ENCODE measurements around the gene CHST11.
A peak's percentile ranks its signal among the peaks of the same experiment; 100 is the strongest.

Gene CHST11

DNA sequence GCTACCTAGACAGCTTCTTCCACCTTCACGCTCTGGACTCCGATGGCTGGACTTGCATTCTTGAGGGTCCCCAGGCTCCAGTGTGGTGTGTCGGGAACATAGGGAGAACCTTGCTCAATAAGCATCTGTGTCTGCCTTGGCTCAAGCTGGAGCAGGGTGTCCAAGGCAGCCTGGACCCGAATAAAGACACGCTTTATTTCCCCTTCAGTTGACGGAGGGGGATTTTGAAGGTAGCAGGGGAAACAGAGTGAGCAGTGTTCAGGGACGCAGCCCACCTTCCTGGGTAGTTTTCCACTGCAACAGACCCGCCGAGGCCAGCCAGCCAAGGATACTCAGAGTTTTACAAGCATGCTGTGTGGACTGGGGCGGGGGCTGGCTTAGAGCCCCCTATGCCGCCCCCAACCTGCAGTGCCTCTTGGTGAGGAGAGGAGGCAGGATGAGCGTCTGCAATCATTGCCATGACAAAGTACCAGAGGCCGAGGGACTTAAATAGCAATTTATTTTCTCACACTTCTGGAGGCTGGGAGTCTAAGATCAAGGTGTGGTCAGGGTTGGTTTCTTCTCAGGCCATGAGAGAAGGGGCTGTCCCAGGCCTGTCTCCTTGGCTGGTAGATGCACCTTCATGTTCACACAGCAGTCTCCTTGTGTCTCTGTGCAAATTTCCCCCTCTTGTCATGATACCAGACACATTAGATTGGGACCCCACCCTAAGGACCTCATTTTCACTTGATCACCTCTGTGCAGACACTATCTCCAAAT is 201.2 kb downstream of the CHST11 start:
- DNase-seq = no peak

DNA sequence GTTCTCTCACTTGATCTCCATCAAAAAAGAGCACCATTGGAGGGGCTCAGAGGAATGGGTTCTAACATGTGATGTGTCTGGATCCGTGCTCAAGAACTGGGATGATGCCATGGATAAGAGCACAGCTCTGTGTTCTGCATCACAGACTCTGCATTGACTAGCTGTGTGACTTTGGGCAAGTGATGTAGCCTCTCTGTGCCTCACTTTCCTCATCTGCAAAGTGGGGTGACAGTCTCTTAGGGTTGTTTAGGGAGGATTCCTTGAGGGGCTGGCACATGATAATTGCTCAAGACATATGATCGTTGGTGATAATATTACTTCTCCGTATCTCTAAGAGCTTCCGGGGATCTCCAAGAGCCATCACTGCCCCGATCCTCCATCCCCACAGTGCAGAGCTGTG is 202.3 kb downstream of the CHST11 start:
- DNase-seq = no peak

- DNase-seq = no peak
These were observed 205.5 kb downstream of the CHST11 start for GRCh38 chr12:104662203-104662602.

GRCh38 chr12:104662908-104663307 is 206.2 kb downstream of the CHST11 start:
- no peak for DNase-seq

DNA sequence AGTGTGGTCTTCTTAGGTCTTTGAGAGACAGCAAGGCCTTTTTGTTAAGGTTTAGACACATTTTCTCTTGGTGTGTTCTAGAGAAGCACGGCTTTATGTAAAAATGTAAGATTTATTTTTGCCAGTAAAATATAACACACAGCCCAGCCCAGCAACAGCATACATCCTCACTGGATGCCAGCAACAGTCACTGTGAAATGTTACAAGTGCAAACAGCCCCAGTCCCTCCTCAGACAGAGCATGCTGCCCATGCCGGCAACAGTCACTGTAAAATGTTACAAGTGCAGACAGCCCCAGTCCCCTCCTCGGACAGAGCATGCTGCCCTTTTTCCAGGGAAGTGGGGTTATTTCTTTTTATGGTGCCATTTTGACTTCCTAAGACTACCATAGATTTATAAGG is 207.6 kb downstream of the CHST11 start:
- DNase-seq = no peak

DNA sequence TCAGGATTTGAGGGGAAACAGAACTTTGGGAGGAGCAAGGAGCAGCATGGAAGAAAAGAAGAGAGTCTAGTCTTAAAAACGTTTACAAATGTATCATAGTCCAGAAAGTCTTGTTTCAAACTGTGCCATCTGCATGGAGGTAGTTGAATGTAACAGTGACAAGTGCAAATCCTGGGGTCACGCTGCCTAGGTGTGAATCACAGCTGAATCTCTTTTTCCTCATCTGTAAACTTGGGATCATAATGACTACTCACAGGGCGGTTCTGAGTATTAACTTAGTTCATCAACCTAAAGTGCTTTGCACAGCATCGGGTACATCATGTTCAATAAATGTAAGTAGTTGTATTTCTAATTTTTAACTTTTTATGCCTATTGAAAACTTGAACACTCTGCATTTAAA is 208.5 kb downstream of the CHST11 start:
- no peak for DNase-seq

DNA sequence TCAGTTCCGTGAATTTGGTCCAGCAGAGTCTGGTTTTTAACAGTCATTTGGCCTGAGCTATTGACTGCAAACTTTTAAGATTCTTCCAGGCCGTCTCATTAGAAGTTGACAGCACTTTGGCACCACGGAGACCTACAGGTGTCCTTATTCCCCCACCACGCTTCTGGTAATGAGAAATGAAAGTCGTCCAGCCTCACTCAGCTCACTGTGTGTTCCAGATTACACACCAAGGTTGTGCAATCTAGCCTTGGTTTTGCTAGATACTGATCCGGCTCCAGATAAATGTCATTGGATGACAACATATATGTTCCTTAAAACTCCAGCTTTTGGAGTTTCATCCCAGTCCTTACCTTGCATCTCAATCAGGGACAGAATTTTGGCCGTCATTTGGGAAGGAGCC is 210.4 kb downstream of the CHST11 start:
- no peak for DNase-seq

GRCh38 chr12:104668274-104668718 is 211.5 kb downstream of the CHST11 start:
- no peak for DNase-seq

- DNase-seq = no peak
These were observed 212.5 kb downstream of the CHST11 start for GRCh38 chr12:104669089-104669721.

DNA sequence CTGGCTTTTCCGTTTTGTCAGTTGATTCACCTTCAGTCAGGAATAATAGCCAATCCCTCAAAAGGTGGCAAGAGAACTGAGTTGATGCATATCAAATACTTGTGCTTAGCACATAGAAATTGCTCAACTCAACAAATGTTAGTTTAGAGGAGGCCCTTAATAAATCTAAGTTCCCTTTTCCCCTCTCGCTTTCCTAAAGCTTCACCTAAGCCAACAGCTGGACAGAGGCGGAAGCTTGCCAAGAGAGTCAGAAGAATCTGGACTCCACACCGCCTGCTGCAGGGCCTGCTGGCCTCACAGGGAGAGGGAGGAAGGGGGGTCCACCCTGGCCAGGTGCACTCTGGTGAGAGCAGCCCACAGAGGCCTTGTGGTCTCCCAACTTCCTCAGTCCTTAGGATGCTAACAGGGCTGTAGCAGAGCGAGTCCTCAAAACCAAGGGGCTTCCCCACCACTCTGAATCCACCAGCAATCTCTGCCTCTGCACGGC is 213.1 kb downstream of the CHST11 start:
- peak; percentile 25 to 31 for DNase-seq

DNA sequence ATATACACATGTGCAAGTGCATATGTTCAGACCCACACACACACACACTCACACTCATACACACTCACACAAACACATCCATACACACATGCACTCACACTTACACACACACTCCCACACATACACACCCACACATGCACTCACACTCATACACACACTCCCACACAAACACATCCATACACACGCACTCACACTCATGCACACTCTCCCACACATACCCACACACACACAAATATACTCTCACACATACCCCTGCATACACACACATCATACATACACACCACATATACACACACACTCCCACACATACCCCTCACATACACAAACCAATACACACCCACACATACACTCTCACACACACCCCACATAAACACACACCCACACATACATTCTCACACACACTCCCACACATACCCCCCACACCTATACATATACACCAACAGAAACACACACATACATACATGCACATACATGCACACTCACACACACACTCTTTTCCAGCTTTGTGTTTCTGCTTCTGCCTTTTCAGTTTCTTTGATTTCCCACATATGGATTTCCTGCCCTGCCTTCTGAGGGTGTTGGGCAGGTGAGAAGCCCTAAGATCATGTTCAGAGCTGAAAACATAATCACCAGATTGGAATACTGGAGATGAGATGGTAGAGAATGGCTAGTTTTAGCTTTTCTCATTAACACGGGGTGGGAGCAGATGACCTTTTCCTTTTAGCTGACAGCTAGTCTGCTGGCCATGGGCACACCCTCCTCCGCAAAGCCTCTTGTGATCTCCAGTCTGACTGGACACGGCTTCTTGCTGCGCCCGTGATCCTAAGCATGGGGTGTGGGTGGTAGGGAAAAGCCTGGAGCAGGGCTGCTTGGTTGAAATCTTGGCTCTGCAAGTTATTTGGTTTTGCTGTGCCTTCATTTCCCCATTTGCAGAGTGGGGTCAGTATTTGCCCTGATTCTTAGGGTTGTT is 214.0 kb downstream of the CHST11 start:
- DNase-seq = no peak

- peak; percentile 78 to 86 for DNase-seq
These were observed 214.8 kb downstream of the CHST11 start for GRCh38 chr12:104671409-104672095.

DNA sequence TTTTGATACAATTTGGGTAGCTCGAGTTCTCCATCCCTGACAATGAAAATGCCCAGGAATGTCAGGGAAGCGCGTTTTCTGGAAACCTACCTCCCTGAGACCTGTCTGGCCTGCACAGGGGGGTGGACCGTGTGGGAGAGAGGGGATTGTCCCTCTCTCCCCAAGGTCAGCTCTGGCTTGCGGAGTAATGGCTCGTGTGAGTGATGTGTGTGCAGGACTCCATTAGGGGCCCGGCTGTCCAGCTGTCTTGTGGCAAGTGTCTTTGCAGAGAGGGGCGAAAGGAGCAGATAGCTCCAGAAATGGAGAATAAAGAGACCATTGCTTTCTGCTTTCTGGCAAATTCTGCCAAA is 215.3 kb downstream of the CHST11 start:
- no peak for DNase-seq

DNA sequence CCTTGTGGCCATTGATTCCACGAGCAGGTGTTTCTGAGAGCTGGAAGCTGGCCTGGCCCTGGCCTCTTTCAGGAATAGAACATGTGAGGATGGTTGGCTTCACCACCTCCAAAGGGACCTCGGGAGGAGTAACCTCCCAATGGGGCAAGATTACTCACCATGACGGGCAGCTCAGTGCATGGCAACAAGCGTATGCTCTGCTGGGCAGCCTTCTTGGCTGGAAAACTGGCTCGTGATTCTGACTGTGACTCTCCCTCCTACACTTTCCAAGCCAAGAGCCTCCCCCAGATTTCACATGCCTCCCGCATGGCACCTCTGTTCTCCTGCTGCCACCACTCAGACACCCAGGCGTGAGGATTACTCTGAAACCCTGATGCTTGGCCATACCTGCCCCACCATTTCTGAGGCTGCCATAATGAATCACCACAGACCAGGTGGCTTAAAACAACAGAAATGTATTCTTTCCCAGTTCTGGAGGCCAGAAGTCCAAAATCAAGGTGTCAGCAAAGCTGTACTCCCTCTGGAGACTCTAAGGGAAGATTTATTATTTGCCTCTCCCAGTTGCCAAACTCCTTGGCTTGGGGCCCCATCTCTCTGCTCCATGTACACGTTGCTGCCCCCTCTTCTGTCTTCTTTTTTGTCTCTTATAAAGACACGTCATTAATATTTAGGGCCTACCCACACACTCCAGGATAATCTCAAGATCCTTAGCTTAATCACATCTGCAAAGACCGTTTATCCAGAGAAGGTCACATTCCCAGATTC is 215.9 kb downstream of the CHST11 start:
- no peak for DNase-seq

- DNase-seq = no peak
These were observed 216.5 kb downstream of the CHST11 start for GRCh38 chr12:104673294-104673693.

- no peak for DNase-seq
These were observed 217.1 kb downstream of the CHST11 start for GRCh38 chr12:104673696-104674482.

DNA sequence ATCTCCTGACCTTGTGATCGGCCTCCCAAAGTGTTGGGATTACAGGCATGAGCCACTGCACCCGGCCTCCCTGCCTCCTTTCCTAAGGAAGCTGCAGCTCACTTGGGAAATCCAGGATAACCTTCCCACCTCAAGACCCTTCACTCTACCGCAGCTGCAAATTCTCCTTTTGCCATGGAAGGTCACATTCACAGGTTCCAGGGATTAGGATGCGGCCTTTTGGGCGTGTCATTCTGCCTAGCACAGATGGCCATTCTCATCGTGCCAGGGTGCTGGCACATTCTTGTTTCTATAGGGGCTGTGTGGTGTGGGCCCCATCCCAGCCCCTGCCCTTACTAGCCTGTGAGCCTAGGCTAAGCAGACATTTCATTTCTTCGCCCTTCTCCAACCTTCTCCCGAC is 219.9 kb downstream of the CHST11 start:
- DNase-seq = no peak

DNA sequence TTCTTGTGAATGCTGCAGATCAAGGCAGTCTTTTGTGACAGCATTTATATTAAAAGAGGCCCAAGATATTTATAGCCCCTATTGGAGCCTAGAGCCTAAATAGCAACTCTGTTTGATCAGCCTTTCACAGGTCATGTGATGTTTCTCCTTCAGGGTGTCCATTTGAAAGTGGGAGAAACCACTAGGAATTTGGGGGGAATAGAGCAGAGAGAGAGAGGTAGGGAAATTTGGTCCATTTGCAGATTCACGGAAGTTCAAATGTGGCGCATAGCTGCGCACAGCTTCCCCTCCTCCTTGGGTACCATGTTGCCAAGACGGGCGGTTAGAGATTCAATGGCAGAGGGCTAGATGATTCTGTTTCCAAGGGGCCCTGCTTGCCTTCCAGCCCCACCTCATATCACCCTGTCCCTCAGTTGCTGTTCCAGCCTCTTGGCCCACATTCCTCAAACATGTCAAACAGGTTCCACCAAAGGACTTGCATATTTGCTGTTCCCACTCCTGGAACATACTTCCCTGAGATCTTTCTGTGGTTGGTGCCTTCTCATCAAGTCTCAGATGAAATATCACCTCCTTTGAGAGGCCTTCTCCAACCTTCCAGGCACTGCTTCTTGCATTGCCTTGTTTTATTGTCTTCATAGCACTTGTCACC is 220.8 kb downstream of the CHST11 start:
- no peak for DNase-seq

DNA sequence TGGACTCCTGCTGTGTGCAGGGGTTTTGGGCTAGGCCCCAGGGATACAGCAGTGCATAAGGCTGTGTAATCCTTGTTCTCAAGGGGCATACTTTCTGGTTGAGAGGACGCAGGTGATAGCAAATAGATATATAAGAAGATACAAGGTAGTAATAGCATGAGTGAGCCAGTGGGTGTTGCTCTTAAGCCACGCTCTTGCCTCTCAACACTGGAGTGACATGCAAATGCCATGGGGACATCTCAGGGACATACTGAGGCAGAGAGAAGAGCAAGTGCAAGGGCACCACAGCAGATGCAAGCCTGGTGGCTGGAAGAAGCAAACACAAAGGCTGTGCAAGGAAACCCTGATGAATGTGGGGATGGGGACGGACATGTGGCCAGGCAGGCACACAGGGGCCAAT is 223.3 kb downstream of the CHST11 start:
- DNase-seq = peak; percentile 54

GRCh38 chr12:104680491-104680890 is 223.7 kb downstream of the CHST11 start:
- no peak for DNase-seq

All from CD4-positive, alpha-beta T cell treated with Interleukin-4 for 1 hour (primary cell).